MM.1S (cell line): Measurements from ENCODE around the gene LEMD2.

Source experiments
- DNase-seq: peaks from one replicate; pipeline ENCODE4 v3.0.0-alpha.2; 2015
- H2AFZ ChIP-seq: fragments of 300-600 bp; sonication (generic); 2 replicates; pipeline ENCODE4 v1.6.0; 2016; ENCODE audit warnings: antibody characterized with exemption, low read length
- H3F3A ChIP-seq: fragments of 300-600 bp; sonication (generic); 2 replicates; pipeline ENCODE4 v1.6.1; 2016; ENCODE audit warnings: mild to moderate bottlenecking, antibody characterized with exemption, low read length, moderate library complexity, mixed read lengths; ENCODE audit not compliant: insufficient read depth
- H3K27ac ChIP-seq: fragments of 300-600 bp; sonication (generic); 2 replicates; pipeline ENCODE4 v1.5.1; 2016; ENCODE audit warnings: mild to moderate bottlenecking, low read length
- H3K27me3 ChIP-seq: fragments of 300-600 bp; sonication (generic); replicated peaks from 2 replicates; pipeline ENCODE4 v1.6.0; 2016; ENCODE audit warnings: low read length; ENCODE audit not compliant: insufficient read depth
- H3K36me3 ChIP-seq: fragments of 300-600 bp; sonication (generic); replicated peaks from 2 replicates; pipeline ENCODE4 v1.6.1; 2016; ENCODE audit warnings: mild to moderate bottlenecking, low read length, mixed read lengths; ENCODE audit not compliant: insufficient read depth
- H3K4me1 ChIP-seq: fragments of 300-600 bp; sonication (generic); 2 replicates; pipeline ENCODE4 v1.6.1; 2016; ENCODE audit warnings: low read length, mixed read lengths
- H3K4me2 ChIP-seq: fragments of 300-600 bp; sonication (generic); 2 replicates; pipeline ENCODE4 v1.6.0; 2016; ENCODE audit warnings: low read depth, low read length
- H3K4me3 ChIP-seq: fragments of 300-600 bp; sonication (generic); 2 replicates; pipeline ENCODE4 v1.5.1; 2016; ENCODE audit warnings: low read length, mixed read lengths
- H3K79me2 ChIP-seq: fragments of 300-600 bp; sonication (generic); 2 replicates; pipeline ENCODE4 v1.6.1; 2016; ENCODE audit warnings: mixed run types, low read length, mixed read lengths
- H3K9ac ChIP-seq: fragments of 300-600 bp; sonication (generic); 2 replicates; pipeline ENCODE4 v1.6.1; 2016; ENCODE audit warnings: low read length, mixed read lengths
- H3K9me2 ChIP-seq: fragments of 300-600 bp; sonication (generic); replicated peaks from 2 replicates; pipeline ENCODE4 v1.6.1; 2016; ENCODE audit warnings: mild to moderate bottlenecking, low read length, mixed read lengths; ENCODE audit not compliant: insufficient read depth
- H3K9me3 ChIP-seq: fragments of 300-600 bp; sonication (generic); replicated peaks from 2 replicates; pipeline ENCODE4 v1.6.1; 2016; ENCODE audit warnings: mild to moderate bottlenecking, low read length, mixed read lengths; ENCODE audit not compliant: insufficient read depth
- H4K20me1 ChIP-seq: fragments of 300-600 bp; sonication (generic); 2 replicates; pipeline ENCODE4 v1.6.1; 2016; ENCODE audit warnings: mild to moderate bottlenecking, low read length, moderate library complexity, mixed read lengths; ENCODE audit not compliant: insufficient read depth
- CTCF ChIP-seq: fragments of 300-600 bp; sonication (generic); IDR thresholded peaks from 2 replicates; pipeline ENCODE4 v1.5.1; 2016; ENCODE audit warnings: antibody characterized with exemption, low read length, mixed read lengths
- EZH2 ChIP-seq: fragments of 300-600 bp; sonication (generic); optimal IDR thresholded peaks from 2 replicates; pipeline ENCODE3; 2017; ENCODE audit warnings: low read depth, mild to moderate bottlenecking, antibody characterized with exemption, low read length, mixed read lengths
- EZH2phosphoT487 ChIP-seq: fragments of 300-600 bp; sonication (generic); IDR thresholded peaks from 2 replicates; pipeline ENCODE4 v1.6.1; 2018; ENCODE audit warnings: antibody characterized with exemption, low read length

The LEMD2 gene

GRCh38 chr6:33729059-33729458, 59.9 kb downstream of the LEMD2 start:
- Histone ChIP-seq H3K9ac (no peak overlapping the region), H3K4me2 (no peak overlapping the region), H3K27me3 (peaks cover 54% of the 10 kb centered on the region), H2AFZ (no peak overlapping the region), H3K27ac (no peak overlapping the region), H3F3A (no peaks in the 10 kb centered on the region), H3K79me2 (no peaks in the 10 kb centered on the region), H3K36me3 (no peaks in the 10 kb centered on the region), H4K20me1 (no peaks in the 10 kb centered on the region), H3K9me3 (no peaks in the 10 kb centered on the region), H3K4me3 (no peak overlapping the region), H3K4me1 (no peaks in the 10 kb centered on the region), H3K9me2 (no peaks in the 10 kb centered on the region)
- no peak for DNase-seq
- TF ChIP-seq EZH2phosphoT487 (no peak), CTCF (no peak)

GRCh38 chr6:33728438-33728837, 60.5 kb downstream of the LEMD2 start:
- no peaks in the 10 kb centered on the region for H3K4me1 ChIP-seq
- H3K9me3 ChIP-seq: no peaks in the 10 kb centered on the region
- H3F3A ChIP-seq: no peaks in the 10 kb centered on the region
- no peak overlapping the region for H3K4me3 ChIP-seq
- TF ChIP-seq EZH2 (no peak), EZH2phosphoT487 (no peak), CTCF (no peak)
- no peak overlapping the region for H3K9ac ChIP-seq
- no peak overlapping the region for H3K27ac ChIP-seq
- no peak for DNase-seq
- no peak overlapping the region for H2AFZ ChIP-seq
- H3K9me2 ChIP-seq: no peaks in the 10 kb centered on the region
- H3K4me2 ChIP-seq: no peak overlapping the region
- peaks cover 60% of the 10 kb centered on the region for H3K27me3 ChIP-seq
- no peaks in the 10 kb centered on the region for H3K79me2 ChIP-seq
- H3K36me3 ChIP-seq: no peaks in the 10 kb centered on the region
- H4K20me1 ChIP-seq: no peaks in the 10 kb centered on the region

- no peaks in the 10 kb centered on the region for H3K79me2 ChIP-seq
- DNase-seq: no peak
- peaks cover 65% of the 10 kb centered on the region for H3K27me3 ChIP-seq
- no peak overlapping the region for H3K27ac ChIP-seq
- H3K4me1 ChIP-seq: no peaks in the 10 kb centered on the region
- no peak overlapping the region for H3K4me2 ChIP-seq
- H3K36me3 ChIP-seq: no peaks in the 10 kb centered on the region
- no peak overlapping the region for H3K4me3 ChIP-seq
- no peaks in the 10 kb centered on the region for H3K9me2 ChIP-seq
- no peaks in the 10 kb centered on the region for H4K20me1 ChIP-seq
- TF ChIP-seq EZH2 (no peak), EZH2phosphoT487 (no peak), CTCF (no peak)
- H3K9ac ChIP-seq: no peak overlapping the region
- no peak overlapping the region for H2AFZ ChIP-seq
- H3F3A ChIP-seq: no peaks in the 10 kb centered on the region
- H3K9me3 ChIP-seq: no peaks in the 10 kb centered on the region
Measured at GRCh38 chr6:33727932-33728331, 61.0 kb downstream of the LEMD2 start.
